ENCODE data around the gene TOMM6.

TOMM6 gene

DNA sequence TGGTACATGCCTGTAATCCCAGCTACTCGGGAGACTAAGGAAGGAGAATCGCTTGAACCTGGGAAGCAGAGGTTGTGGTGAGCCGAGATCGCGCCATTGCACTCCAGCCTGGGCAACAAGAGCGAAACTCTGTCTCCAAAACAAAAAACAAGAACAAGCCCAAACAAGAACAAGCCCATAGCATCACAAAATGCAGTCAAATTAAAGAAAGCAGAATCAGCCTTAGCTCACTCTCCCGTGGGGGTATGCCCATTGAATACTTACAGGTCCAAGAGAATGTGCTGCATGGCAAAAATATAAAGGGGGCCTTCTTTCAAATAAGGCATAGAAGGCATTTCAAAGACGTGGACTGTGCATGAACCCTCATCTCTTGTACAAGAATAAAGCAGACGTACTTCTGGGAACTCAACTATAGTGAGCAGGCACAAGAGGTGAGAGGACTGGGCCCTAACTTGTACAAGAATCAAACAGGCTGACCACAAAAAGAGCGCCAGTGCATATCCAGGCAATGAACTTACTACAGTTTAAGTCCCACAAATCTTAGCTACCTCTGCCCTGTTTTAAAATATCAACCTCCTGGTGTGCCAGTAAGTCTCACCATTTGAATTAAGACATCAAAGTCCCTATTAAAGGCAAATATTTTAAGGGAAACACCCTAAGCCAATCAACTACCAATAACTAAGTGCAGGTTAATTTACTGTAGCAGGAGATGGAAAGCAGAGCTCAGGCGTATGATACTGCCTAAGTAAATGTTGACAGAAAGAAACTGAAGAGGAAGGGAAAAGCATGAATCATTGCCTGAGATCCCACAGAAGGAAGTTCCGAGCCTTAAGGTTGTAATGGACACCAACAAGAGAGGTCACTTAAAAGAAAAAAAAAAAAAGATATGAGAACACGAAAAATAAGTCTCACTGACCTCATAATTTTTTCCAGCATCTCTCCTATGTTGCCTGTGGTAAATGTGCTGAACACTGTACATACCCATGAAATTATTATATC is 37.4 kb downstream of the TOMM6 start:
- DNase-seq, result no peak

DNA sequence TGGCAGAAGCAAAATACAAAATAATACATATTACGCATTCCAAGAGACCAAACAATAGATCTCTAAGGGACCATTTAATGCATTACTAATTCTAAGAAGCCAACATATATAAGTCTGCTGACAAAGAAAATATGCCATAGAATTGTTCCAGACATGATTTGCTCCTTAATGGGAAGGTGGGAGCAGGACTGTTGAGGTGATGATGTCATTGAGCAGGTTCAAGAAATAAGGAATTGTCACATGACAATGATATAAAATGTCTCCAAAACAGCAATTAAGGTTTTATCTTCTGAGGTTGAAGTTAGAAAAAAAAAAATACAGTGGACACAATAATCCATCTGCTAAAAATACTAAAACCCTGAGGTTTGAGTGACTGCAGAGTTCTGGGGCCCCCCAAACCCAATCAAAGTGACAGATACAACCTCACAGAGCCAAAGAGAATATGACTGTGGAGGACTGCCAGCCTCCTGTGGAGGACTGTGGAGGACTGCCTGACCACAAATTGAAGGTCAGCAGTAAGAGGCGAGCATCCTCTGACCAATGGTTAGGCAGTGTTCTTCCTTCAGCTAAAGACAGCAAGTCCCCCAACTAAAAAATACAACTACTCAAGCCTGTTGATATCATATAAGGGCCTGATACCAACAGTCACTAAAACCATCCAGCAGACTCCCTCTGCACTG is 39.0 kb downstream of the TOMM6 start:
- DNase-seq, result no peak

DNA sequence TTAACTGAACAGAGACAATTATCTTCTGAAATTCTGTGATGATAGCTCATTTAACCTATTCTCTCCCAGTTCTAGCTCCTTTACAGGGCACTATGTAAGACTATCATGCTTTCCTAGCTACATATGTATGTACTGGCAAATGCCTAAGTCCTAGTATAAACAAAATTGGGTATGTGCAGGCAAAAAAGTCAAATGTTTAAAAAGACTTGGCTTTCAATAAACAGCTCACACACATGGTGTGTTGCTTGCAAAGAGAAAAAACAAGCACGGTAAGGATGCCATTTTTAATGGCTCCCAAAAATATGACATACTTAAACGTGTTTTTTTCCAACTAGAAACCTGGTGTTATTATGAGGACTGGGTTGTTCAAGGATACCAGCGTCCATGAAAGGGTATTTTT is 44.8 kb downstream of the TOMM6 start:
- no peak for DNase-seq

DNA sequence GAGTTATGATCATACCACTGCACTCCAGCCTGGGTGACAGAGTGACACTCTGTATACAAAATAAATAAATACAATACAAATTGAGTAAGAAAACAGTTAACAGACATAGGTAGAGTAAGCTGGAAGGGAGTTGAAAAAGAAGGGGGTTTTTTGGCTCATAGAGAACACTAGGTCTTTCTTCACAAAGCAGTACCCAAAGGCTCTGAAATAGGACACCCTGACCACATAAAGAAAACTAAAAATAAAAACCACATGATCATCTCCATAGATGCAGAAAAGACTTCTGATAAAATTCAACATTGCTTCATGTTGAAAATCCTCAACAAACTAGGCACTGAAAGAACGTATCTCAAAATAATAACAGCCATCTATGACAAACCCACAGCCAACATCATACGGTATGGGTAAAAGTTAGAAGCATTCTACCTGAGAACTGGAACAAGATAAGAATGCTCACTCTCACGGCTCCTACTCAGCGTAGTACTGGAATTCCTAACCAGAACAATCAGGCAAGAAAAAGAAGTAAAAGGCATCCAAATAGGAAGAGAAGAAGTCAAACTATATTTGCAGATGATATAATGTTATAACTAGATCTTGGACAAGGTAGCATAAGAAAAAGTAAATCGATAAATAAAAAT is 48.6 kb downstream of the TOMM6 start:
- no peak for DNase-seq

DNA sequence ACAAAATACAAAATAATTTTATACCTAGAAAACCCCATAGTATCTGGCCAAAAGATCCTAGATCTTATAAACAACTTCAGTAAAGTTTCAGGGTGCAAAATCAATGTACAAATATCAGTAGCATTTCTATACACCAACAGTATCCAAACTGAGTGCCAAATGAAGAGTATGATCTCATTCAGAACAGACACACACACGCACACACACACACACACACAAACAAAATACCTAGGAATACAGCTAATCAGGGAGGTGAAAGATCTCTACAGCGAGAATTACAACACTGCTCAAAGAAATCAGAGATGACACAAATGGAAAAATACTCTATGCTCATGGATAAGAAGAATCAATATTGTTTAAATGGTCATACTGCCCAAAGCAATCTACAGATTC is 49.2 kb downstream of the TOMM6 start:
- DNase-seq, result no peak

Data from activated CD4-positive, alpha-beta T cell treated with anti-CD3 and anti-CD28 coated beads for 4 hours (primary cell).